Pancreas (tissue), 10 donors: ENCODE data around the gene SV2A. TPM values are rescaled to one million over a fixed set of nuclear protein-coding genes. Genes with fewer than 3 reads are reported as not detected.
A peak's percentile ranks its signal among the peaks of the same experiment; 100 is the strongest.

Experiments
- ATAC-seq, 4 donors: fragments of 200-7000 bp; cut with Tn5 transposase; one replicate each; pipeline versions ENCODE4 v1.8.0 to v1.9.1; 2020; ENCODE audit warnings: mild to moderate bottlenecking in 4 of 4, moderate library complexity in 4 of 4
- DNase-seq, 6 donors: peaks; one replicate each; pipeline ENCODE4 v3.0.0-alpha.2; 2020
- FAIRE-seq: peaks from 2 replicates; lab custom pipeline; 2012; peaks lifted over from hg19 to GRCh38; lab: Jason Lieb, UNC
- H3K27ac ChIP-seq, 4 donors: fragments of 200-600 bp; sonication (generic); 1 replicate in 3 of 4; 2 replicates in 1 of 4; pipeline versions ENCODE4 v1.5.0 to v1.8.0; 2020
- H3K27me3 ChIP-seq, 4 donors: fragments of 200-600 bp; one replicate each; pipeline ENCODE4 v1.8.0; 2021
- H3K36me3 ChIP-seq, 3 donors: fragments of 200-600 bp; sonication (generic) in 1 of 3; one replicate each; pipeline versions ENCODE4 v1.5.0 to v1.8.0; 2020 to 2021
- H3K4me1 ChIP-seq, 3 donors: fragments of 200-600 bp; one replicate each; pipeline ENCODE4 v1.8.0; 2021
- H3K4me3 ChIP-seq, 4 donors: fragments of 200-600 bp; sonication (generic) in 2 of 4; one replicate each; pipeline versions ENCODE4 v1.5.0 to v1.8.0; 2020 to 2021
- H3K9me3 ChIP-seq, 4 donors: fragments of 200-600 bp; one replicate each; pipeline ENCODE4 v1.8.0; 2021
- CTCF ChIP-seq, 4 donors: fragments of 200-600 bp; sonication (generic) in 3 of 4; IDR thresholded peaks; one replicate each; pipeline versions ENCODE4 v1.5.0 to v1.8.0; 2021; ENCODE audit warnings: antibody characterized with exemption in 4 of 4
- WGBS, 2 donors: extraction: QIAGEN DNeasy Blood & Tissue Kit; methylation state at CpG; one replicate each; pipeline ENCODE4 v1.1.7; 2013; 5-methylcytosine and 5-hydroxymethylcytosine counted together
- intact Hi-C, 3 donors: fragments of 100-400 bp; cut with DNase I; formaldehyde crosslinking; loops; one replicate each; pipeline versions ENCODE4 v1.11.1 to v1.14.2; 2022
- polyA plus RNA-seq, 2 donors: library from polyadenylated mRNA; stranded (reverse); fragments of 200-250 nt; gene quantifications; one replicate each; pipeline ENCODE4 v1.2.3, GENCODE V29; 2013
- total RNA-seq, 6 donors: library from RNA; stranded (reverse); fragmentation: NEBNext Ultra II Directional in 4 of 6; extraction: Animal tissue kit (Norgen Biotek cat#: 25700) in 4 of 6; gene quantifications; one replicate each; pipeline versions ENCODE4 v1.2.1 to v1.2.4, GENCODE V29; 2021 to 2023
- donor health status: healthy with polysubstance abuse.
- donor health status: DM: no; HTN: no; CAD: no; lungs with moderate emphysema.
- donor health status: DM: no; HTN: no; CAD: no.
- donor health status: control.
- donor health status: control.
- donor health status: Bipolar disorder and iron deficiency.
- donor health status: DM: yes; HTN: yes; CAD: no.
- donor health status: DM: no; HTN: no; CAD: no.
- donor health status: DM: no; HTN: no; CAD: no.
- donor health status: DM: yes; HTN: yes; CAD: no.

SV2A gene
- total and polyA plus RNA-seq, 8 donors = 0.32 to 8.3 (median 1.6) TPM

- H3K27me3 ChIP-seq = no peaks in the 10 kb centered on the region
- no peak for DNase-seq
- no peak for TF ChIP-seq CTCF (IDR thresholded peaks at IDR 0.05)
- no peaks in the 10 kb centered on the region for H3K9me3 ChIP-seq
- no peaks in the 10 kb centered on the region for H3K36me3 ChIP-seq
- WGBS, 2 donors = 87% methylated on average over 8 of the region's 8 CpGs
- no peak overlapping the region for H3K4me3 ChIP-seq
- ATAC-seq = no peak
- H3K27ac ChIP-seq = no peak overlapping the region
- intact Hi-C loops = no loop called here
- FAIRE-seq = no peak
- H3K4me1 ChIP-seq = peaks cover under 1 to 11% (median 7%) of the 10 kb centered on the region in 3 donors
Observed at GRCh38 chr1:149932474-149932873, 14.8 kb upstream of the SV2A start.

GRCh38 chr1:149931212-149931790 is 13.7 kb upstream of the SV2A start:
- intact Hi-C loops = no loop called here
- H3K27ac ChIP-seq = no peak overlapping the region

DNA sequence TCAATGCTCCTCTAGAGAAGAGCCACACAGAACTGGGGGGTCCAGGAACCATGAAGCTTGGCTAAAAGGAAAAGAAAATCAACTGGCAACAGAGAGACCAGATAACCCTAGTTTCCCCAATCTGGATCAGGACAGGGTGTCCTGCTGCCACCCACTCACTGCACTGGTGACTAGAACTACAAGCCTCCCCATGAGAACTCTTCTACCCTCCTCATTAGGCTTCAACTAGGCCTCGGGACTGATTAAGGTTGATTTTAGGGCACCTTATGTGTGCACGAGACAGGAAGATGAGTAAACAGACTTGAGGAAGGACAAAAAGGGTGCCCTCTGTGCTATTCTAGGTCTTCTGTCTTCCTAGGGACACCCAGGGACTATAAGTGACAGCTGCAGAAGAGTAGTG is 12.2 kb upstream of the SV2A start:
- H3K36me3 ChIP-seq = peaks cover 0 to 18% (median 8%) of the 10 kb centered on the region in 3 donors
- TF ChIP-seq CTCF (IDR thresholded peaks at IDR 0.05) = no peak
- WGBS, 2 donors = 75 to 78% methylated on average over 2 of the region's 2 CpGs
- DNase-seq (no peak), ATAC-seq (no peak), FAIRE-seq (no peak)
- H3K4me3 ChIP-seq = no peak overlapping the region
- no peaks in the 10 kb centered on the region for H3K27me3 ChIP-seq
- H3K27ac ChIP-seq = no peak overlapping the region
- H3K9me3 ChIP-seq = no peaks in the 10 kb centered on the region
- intact Hi-C loops = no loop called here
- peaks cover 8 to 22% (median 18%) of the 10 kb centered on the region in 3 donors for H3K4me1 ChIP-seq

More at GRCh38 chr1:149931212-149931790, 13.7 kb upstream of the SV2A start:
- FAIRE-seq (no peak), DNase-seq (no peak), ATAC-seq (no peak)
- peaks cover 8 to 14% (median 13%) of the 10 kb centered on the region in 3 donors for H3K4me1 ChIP-seq
- no peaks in the 10 kb centered on the region for H3K27me3 ChIP-seq
- no peak overlapping the region for H3K4me3 ChIP-seq
- peaks cover 0 to 3% (median 0%) of the 10 kb centered on the region in 3 donors for H3K36me3 ChIP-seq
- no peaks in the 10 kb centered on the region for H3K9me3 ChIP-seq
- no peak for TF ChIP-seq CTCF (IDR thresholded peaks at IDR 0.05)
- 78 to 85% methylated on average over 13 of the region's 13 CpGs for WGBS, 2 donors

GRCh38 chr1:149928401-149928724 is 10.7 kb upstream of the SV2A start:
- intact Hi-C loops = no loop called here
- Histone ChIP-seq H3K36me3 (peaks cover 0 to 32% (median 16%) of the 10 kb centered on the region in 3 donors), H3K9me3 (no peaks in the 10 kb centered on the region), H3K4me3 (peak overlapping the region in 2 of 4 donors; percentile 62 to 79), H3K27me3 (no peaks in the 10 kb centered on the region), H3K4me1 (peaks cover 8 to 22% (median 18%) of the 10 kb centered on the region in 3 donors), H3K27ac (peak overlapping the region; percentile 74 to 95 (median 90))
- 0% methylated on average over 1 of the region's 1 CpG for WGBS, 2 donors
- DNase-seq (no peak), ATAC-seq (no peak), FAIRE-seq (no peak)
- no peak for TF ChIP-seq CTCF (IDR thresholded peaks at IDR 0.05)
